ENCODE results near the gene POLR2I.

The POLR2I gene

DNA sequence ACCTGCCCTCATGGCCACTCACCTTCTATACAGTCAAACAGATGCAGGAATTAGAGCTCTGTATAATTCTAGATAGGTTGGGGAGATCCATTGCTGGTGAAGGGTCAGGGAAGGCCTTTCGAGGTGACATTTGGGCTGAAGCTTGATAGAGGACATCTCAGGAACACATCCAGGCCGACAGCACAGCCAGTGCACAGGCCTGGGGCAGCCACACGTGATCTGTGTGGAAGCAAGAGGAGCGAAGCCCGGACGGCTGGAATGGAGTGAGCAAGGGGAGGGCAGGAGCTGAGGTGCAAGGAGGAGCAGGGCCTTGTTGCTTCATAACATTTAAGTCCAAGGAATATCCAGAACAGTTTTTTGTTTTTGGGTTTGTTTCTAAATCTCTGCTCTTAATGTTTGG is 8.2 kb downstream of the POLR2I start:
- no peak for DNase-seq
- Mint-ChIP-seq H3K4me3 (no peak overlapping the region), H3K36me3 (ENCODE audit: low read depth) (peaks cover 7% of the 10 kb centered on the region), H3K27me3 (ENCODE audit: low read depth, poor library complexity) (peaks cover 2% of the 10 kb centered on the region), H3K4me1 (peaks cover 3% of the 10 kb centered on the region), H3K27ac (no peak overlapping the region), H3K9me3 (no peaks in the 10 kb centered on the region)
- TF ChIP-seq CTCF (IDR thresholded peaks at IDR 0.05), result no peak

DNA sequence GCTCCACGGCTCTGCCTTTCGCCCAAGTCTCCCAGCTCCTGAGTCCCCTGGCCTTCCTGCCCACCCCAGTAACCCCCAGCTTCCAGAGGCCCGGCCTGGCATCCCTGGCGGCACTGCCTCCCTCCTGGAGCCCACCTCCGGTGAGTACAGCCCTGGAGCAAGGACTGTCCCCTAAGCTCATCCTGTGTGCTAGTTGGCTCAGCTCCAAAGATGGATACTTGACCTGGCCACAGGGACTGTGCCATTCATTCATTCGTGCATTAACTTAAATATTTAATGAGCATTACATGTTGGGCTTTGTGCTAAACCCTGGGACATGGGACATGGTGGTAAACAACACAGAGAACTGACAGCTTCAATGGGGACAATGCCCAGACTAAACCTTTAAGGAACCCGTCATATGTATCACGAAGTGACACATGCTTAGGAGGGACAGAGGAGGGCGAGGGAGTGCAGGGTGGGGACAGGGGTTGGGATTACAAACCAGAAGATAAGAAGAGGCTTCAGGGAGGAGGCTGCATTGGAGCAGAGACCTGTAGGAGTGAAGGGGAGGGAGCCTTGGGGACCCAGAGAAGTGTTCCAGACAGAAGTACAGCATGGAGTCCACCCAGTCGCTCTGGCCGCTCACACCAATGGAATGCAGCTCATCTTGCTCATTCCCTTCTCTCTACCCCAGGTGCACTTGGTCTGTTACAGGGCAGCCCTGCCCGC is 10.7 kb downstream of the POLR2I start:
- H3K27ac Mint-ChIP-seq, result no peak overlapping the region
- peaks cover 5% of the 10 kb centered on the region for H3K36me3 Mint-ChIP-seq (ENCODE audit: low read depth)
- H3K4me1 Mint-ChIP-seq, result no peaks in the 10 kb centered on the region
- no peaks in the 10 kb centered on the region for H3K9me3 Mint-ChIP-seq
- DNase-seq, result no peak
- H3K4me3 Mint-ChIP-seq, result no peak overlapping the region
- no peaks in the 10 kb centered on the region for H3K27me3 Mint-ChIP-seq (ENCODE audit: low read depth, poor library complexity)
- TF ChIP-seq CTCF (IDR thresholded peaks at IDR 0.05), result no peak

- H3K4me1 Mint-ChIP-seq, result no peaks in the 10 kb centered on the region
- H3K9me3 Mint-ChIP-seq, result no peaks in the 10 kb centered on the region
- no peak overlapping the region for H3K4me3 Mint-ChIP-seq
- H3K27me3 Mint-ChIP-seq (ENCODE audit: low read depth, poor library complexity), result no peaks in the 10 kb centered on the region
- no peak for TF ChIP-seq CTCF (IDR thresholded peaks at IDR 0.05)
- H3K36me3 Mint-ChIP-seq (ENCODE audit: low read depth), result peaks cover 10% of the 10 kb centered on the region
- no peak overlapping the region for H3K27ac Mint-ChIP-seq
- no peak for DNase-seq
Observed at GRCh38 chr19:36103040-36103626, 11.5 kb downstream of the POLR2I start.

GRCh38 chr19:36101550-36102327 is 12.9 kb downstream of the POLR2I start:
- no peaks in the 10 kb centered on the region for H3K27me3 Mint-ChIP-seq (ENCODE audit: low read depth, poor library complexity)
- peaks cover 17% of the 10 kb centered on the region for H3K36me3 Mint-ChIP-seq (ENCODE audit: low read depth)
- H3K4me1 Mint-ChIP-seq, result no peaks in the 10 kb centered on the region
- no peak for DNase-seq
- no peaks in the 10 kb centered on the region for H3K9me3 Mint-ChIP-seq
- H3K4me3 Mint-ChIP-seq, result no peak overlapping the region
- H3K27ac Mint-ChIP-seq, result no peak overlapping the region
- TF ChIP-seq CTCF (IDR thresholded peaks at IDR 0.05), result no peak

DNA sequence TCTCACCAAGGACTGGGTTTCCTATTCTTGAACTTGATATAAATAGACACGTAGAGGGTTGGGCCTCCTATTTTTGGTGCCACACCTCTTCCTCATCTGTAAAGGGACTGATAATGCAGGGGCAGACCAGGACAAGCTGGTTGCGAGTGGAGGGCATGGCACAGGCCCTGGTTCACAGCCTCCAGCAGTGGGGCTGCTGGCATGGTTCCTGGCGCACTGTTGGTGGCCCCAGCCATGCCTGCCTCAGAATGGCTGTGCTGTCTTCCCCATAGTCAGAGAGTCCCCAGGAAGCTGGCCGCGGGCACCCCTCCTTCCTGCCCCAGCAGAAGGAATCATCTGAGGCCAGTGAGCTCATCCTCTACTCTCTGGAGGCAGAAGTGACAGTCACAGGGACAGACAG is 14.2 kb downstream of the POLR2I start:
- no peak for TF ChIP-seq CTCF (IDR thresholded peaks at IDR 0.05)
- Mint-ChIP-seq H3K36me3 (ENCODE audit: low read depth) (peaks cover 14% of the 10 kb centered on the region), H3K4me3 (no peak overlapping the region), H3K9me3 (no peaks in the 10 kb centered on the region), H3K27ac (no peak overlapping the region), H3K4me1 (no peaks in the 10 kb centered on the region), H3K27me3 (ENCODE audit: low read depth, poor library complexity) (no peaks in the 10 kb centered on the region)
- DNase-seq, result no peak

Measured in nephron progenitor cell (in vitro differentiated cells).